CD4-positive, alpha-beta T cell treated with Interleukin-12 subunit alpha and Interleukin-12 subunit beta, for 1 hour (primary cell): Measurements from ENCODE around the gene KHSRP.
"Not testable (repeated sequence)": the region's sequence is repeated elsewhere in the genome, so short reads cannot be mapped to it uniquely, and the experiment has no call there.

Experiments used
- DNase-seq: peaks from one replicate; pipeline ENCODE4 v3.0.0-alpha.2; 2020

The KHSRP gene

GRCh38 chr19:6417713-6418561 lies 6.7 kb downstream of the KHSRP start:
- DNase-seq = no peak

GRCh38 chr19:6416658-6417405 lies 7.8 kb downstream of the KHSRP start:
- no peak for DNase-seq

- no peak for DNase-seq
Observed at GRCh38 chr19:6415591-6416190, 8.9 kb downstream of the KHSRP start.

- no peak for DNase-seq
Observed at GRCh38 chr19:6414793-6415590, 9.6 kb downstream of the KHSRP start.

GRCh38 chr19:6413721-6414643 lies 10.6 kb downstream of the KHSRP start:
- DNase-seq = no peak

GRCh38 chr19:6413291-6413690 lies 11.3 kb downstream of the KHSRP start:
- DNase-seq = no peak

GRCh38 chr19:6412447-6413091 lies 12.0 kb downstream of the KHSRP start:
- peak; percentile 60 for DNase-seq

- DNase-seq = no peak
Observed at GRCh38 chr19:6412061-6412446, 12.6 kb downstream of the KHSRP start.

- DNase-seq = no peak
Observed at GRCh38 chr19:6409346-6409745, 15.3 kb downstream of the KHSRP start.

GRCh38 chr19:6406401-6406800 lies 18.2 kb downstream of the KHSRP start:
- no peak for DNase-seq

- DNase-seq = no peak
Observed at GRCh38 chr19:6402837-6403608, 21.6 kb downstream of the KHSRP start.

- DNase-seq = no peak
Observed at GRCh38 chr19:6402058-6402457, 22.6 kb downstream of the KHSRP start.

GRCh38 chr19:6400062-6400944 lies 24.3 kb downstream of the KHSRP start:
- DNase-seq = not testable (repeated sequence)

GRCh38 chr19:6396305-6396704 lies 28.3 kb downstream of the KHSRP start:
- DNase-seq = no peak

- DNase-seq = no peak
Observed at GRCh38 chr19:6394831-6395230, 29.8 kb downstream of the KHSRP start.

GRCh38 chr19:6393983-6394412 lies 30.6 kb downstream of the KHSRP start:
- peak; percentile 80 for DNase-seq

- peak; percentile 96 for DNase-seq
Observed at GRCh38 chr19:6393074-6393982, 31.3 kb downstream of the KHSRP start, which contains the start of gene GTF2F1. GTF2F1 (minus strand) TSS chr19:6393164; CDS start chr19:6392995, 169 bp downstream.
